ENCODE results near the gene PDE4D. TPM values are rescaled to one million over a fixed set of nuclear protein-coding genes. Genes with fewer than 3 reads are reported as not detected.

PDE4D gene
- total RNA-seq, 4 donors from 2014 or later, result 14.7 to 36.3 (median 24.7) TPM

- DNase-seq, result no peak
- Histone ChIP-seq H3K4me1 (no peaks in the 10 kb centered on the region), H3K27me3 (no peaks in the 10 kb centered on the region), H3K27ac (no peak overlapping the region), H3K4me3 (replicated peaks in 1 of 3) (no peak overlapping the region), H3K36me3 (no peaks in the 10 kb centered on the region), H3K9me3 (no peaks in the 10 kb centered on the region)
- intact Hi-C loops (cut with DNase I), result no loop called here
- 70 to 75% methylated on average over 2 of the region's 2 CpGs for whole genome bisulfite sequencing, 2 donors
- TF ChIP-seq POLR2A (IDR thresholded peaks at IDR 0.05) (no peak), CTCF (IDR thresholded peaks at IDR 0.05) (no peak)
Measured at GRCh38 chr5:59919484-59919883, 26.0 kb upstream of the PDE4D start.

- intact Hi-C loops (cut with DNase I), result no loop called here
- H3K27me3 ChIP-seq, result no peaks in the 10 kb centered on the region
Measured at GRCh38 chr5:59917121-59917520, 23.6 kb upstream of the PDE4D start.

GRCh38 chr5:59905188-59905587, 11.7 kb upstream of the PDE4D start:
- intact Hi-C loops (cut with DNase I), result no loop called here
- TF ChIP-seq POLR2A (IDR thresholded peaks at IDR 0.05), result no peak
- no peak for TF ChIP-seq CTCF (IDR thresholded peaks at IDR 0.05)
- no peaks in the 10 kb centered on the region for H3K4me1 ChIP-seq
- no peak overlapping the region for H3K4me3 ChIP-seq (replicated peaks in 1 of 3)
- 72 to 76% methylated on average over 3 of the region's 3 CpGs for WGBS, 2 donors
- H3K36me3 ChIP-seq, result no peaks in the 10 kb centered on the region
- H3K9me3 ChIP-seq, result no peaks in the 10 kb centered on the region
- DNase-seq, result no peak
- H3K27ac ChIP-seq, result no peak overlapping the region
- H3K27me3 ChIP-seq, result no peaks in the 10 kb centered on the region

More at GRCh38 chr5:59917121-59917520, 23.6 kb upstream of the PDE4D start:
- no peaks in the 10 kb centered on the region for H3K4me1 ChIP-seq
- no peaks in the 10 kb centered on the region for H3K36me3 ChIP-seq
- H3K27ac ChIP-seq, result no peak overlapping the region
- DNase-seq, result no peak
- H3K4me3 ChIP-seq (replicated peaks in 1 of 3), result no peak overlapping the region
- no peaks in the 10 kb centered on the region for H3K9me3 ChIP-seq
- 82 to 93% methylated on average over 2 of the region's 2 CpGs for WGBS, 2 donors
- TF ChIP-seq POLR2A (IDR thresholded peaks at IDR 0.05) (no peak), CTCF (IDR thresholded peaks at IDR 0.05) (no peak)

- no peak for TF ChIP-seq POLR2A (IDR thresholded peaks at IDR 0.05)
- no peak for TF ChIP-seq CTCF (IDR thresholded peaks at IDR 0.05)
- H3K4me1 ChIP-seq, result peaks cover 0 to 5% of the 10 kb centered on the region in 2 donors
- H3K27ac ChIP-seq, result no peak overlapping the region
- H3K36me3 ChIP-seq, result no peaks in the 10 kb centered on the region
- DNase-seq, result no peak
- intact Hi-C loops (cut with DNase I), result no loop called here
- H3K4me3 ChIP-seq (replicated peaks in 1 of 3), result no peak overlapping the region
- H3K9me3 ChIP-seq, result no peaks in the 10 kb centered on the region
- no peaks in the 10 kb centered on the region for H3K27me3 ChIP-seq
Measured at GRCh38 chr5:59897075-59897474, 3.5 kb upstream of the PDE4D start.

- Histone ChIP-seq H3K27me3 (no peaks in the 10 kb centered on the region), H3K9me3 (no peaks in the 10 kb centered on the region), H3K36me3 (no peaks in the 10 kb centered on the region), H3K4me1 (peaks cover 0 to 5% of the 10 kb centered on the region in 2 donors), H3K27ac (no peak overlapping the region), H3K4me3 (replicated peaks in 1 of 3) (no peak overlapping the region)
- 8 to 9% methylated on average over 22 of the region's 22 CpGs for WGBS, 2 donors
- intact Hi-C loops (cut with DNase I), result no loop called here
- TF ChIP-seq POLR2A (IDR thresholded peaks at IDR 0.05) (no peak), CTCF (IDR thresholded peaks at IDR 0.05) (no peak)
- DNase-seq, result no peak
Measured at GRCh38 chr5:59891962-59892643, 1.4 kb downstream of the PDE4D start.
